Activated naive CD4-positive, alpha-beta T cell treated with anti-CD3 and anti-CD28 coated beads, Interleukin-2, amount 50 U/mL, for 72 hours (primary cell): ENCODE results near the gene LCP2. TPM values are rescaled to one million over a fixed set of nuclear protein-coding genes. Genes with fewer than 3 reads are reported as not detected.

ENCODE experiments used
- ATAC-seq, 2 donors: fragments of 150-1000 bp; cut with Tn5 transposase; 2 replicates each; pipeline ENCODE4 v1.10.0; 2021; ENCODE audit warnings: mild to moderate bottlenecking in 2 of 2, moderate library complexity in 2 of 2
- DNase-seq, 2 donors: peaks; one replicate each; pipeline ENCODE4 v3.0.0; 2021 to 2022; ENCODE audit warnings: low spot score in 2 of 2
- H3K27ac Mint-ChIP-seq, 2 donors: one replicate each; pipeline ENCODE4 v1.8.0; 2022; ENCODE audit warnings: mild to moderate bottlenecking in 2 of 2, mixed read lengths in 2 of 2
- H3K36me3 Mint-ChIP-seq, 2 donors: one replicate each; pipeline ENCODE4 v1.8.0; 2022; ENCODE audit warnings: mixed read lengths in 2 of 2
- H3K9me3 Mint-ChIP-seq, 2 donors: one replicate each; pipeline ENCODE4 v1.8.0; 2022; ENCODE audit warnings: mixed read lengths in 2 of 2
- total RNA-seq, 2 donors: library from RNA; stranded (reverse); gene quantifications; one replicate each; pipeline ENCODE4 v1.2.3, GENCODE V29; 2022

The LCP2 gene
- total RNA-seq, 2 donors from 2014 or later: 173 to 194 TPM

DNA sequence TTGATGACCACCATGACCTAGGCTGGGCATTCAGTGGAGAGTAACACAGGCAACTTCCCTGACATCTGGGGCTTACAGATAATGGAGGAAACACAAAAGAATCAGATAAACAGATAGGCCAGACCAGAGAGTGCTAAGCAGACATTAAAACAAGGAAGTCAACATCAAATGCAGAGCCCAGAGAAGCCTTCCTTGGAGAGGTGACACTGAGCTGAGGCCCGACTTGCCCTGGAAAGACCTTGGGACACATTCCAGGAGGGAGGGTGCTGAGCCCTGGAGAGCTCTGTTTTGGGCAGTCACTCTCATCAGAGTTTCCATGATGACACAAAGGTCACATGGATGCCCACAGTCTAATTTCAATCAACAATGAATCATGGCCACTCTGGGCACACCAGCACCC, 96.7 kb downstream of the LCP2 start:
- no peaks in the 10 kb centered on the region for H3K9me3 Mint-ChIP-seq
- ATAC-seq (peak in 1 of 2 donors; percentile 24), DNase-seq (no peak)
- no peaks in the 10 kb centered on the region for H3K36me3 Mint-ChIP-seq
- peak overlapping the region in 1 of 2 donors; percentile 58 for H3K27ac Mint-ChIP-seq

Other genes starting within 250 kb of the LCP2 start
- gene FOXI1, start 191.9 kb downstream of the LCP2 start, total RNA-seq: not detected
- gene C5orf58, start 64.8 kb downstream of the LCP2 start, total RNA-seq: not detected
- gene KCNMB1, start 91.6 kb upstream of the LCP2 start, total RNA-seq: not detected
- not detected for gene KCNIP1, start 206.2 kb upstream of the LCP2 start, total RNA-seq